GM19023 (cell line): Measurements from ENCODE around the gene EDN1.

Experiments
- ATAC-seq: cut with Tn5 transposase; IDR thresholded peaks from one replicate; pipeline ENCODE4 v1.9.1; 2021; ENCODE audit warnings: mild to moderate bottlenecking, moderate library complexity; ENCODE audit not compliant: unreplicated experiment

EDN1 gene

GRCh38 chr6:12293931-12294807 is 4.0 kb downstream of the EDN1 start:
- no peak for ATAC-seq

GRCh38 chr6:12294851-12295536 is 4.8 kb downstream of the EDN1 start:
- no peak for ATAC-seq

- no peak for ATAC-seq
Measured at GRCh38 chr6:12295558-12296254, 5.5 kb downstream of the EDN1 start.

GRCh38 chr6:12296255-12296573 is 6.1 kb downstream of the EDN1 start:
- ATAC-seq = no peak

GRCh38 chr6:12296604-12297003 is 6.4 kb downstream of the EDN1 start:
- ATAC-seq = no peak

- ATAC-seq = no peak
Measured at GRCh38 chr6:12297363-12298016, 7.3 kb downstream of the EDN1 start.

- no peak for ATAC-seq
Measured at GRCh38 chr6:12298017-12298978, 8.1 kb downstream of the EDN1 start.

- no peak for ATAC-seq
Measured at GRCh38 chr6:12298995-12299394, 8.8 kb downstream of the EDN1 start.

GRCh38 chr6:12301018-12301417 is 10.9 kb downstream of the EDN1 start:
- ATAC-seq = no peak

GRCh38 chr6:12304487-12304886 is 14.3 kb downstream of the EDN1 start:
- no peak for ATAC-seq

GRCh38 chr6:12309070-12309469 is 18.9 kb downstream of the EDN1 start:
- ATAC-seq = no peak

GRCh38 chr6:12311106-12311505 is 20.9 kb downstream of the EDN1 start:
- no peak for ATAC-seq

- no peak for ATAC-seq
Measured at GRCh38 chr6:12312736-12313135, 22.6 kb downstream of the EDN1 start.

- no peak for ATAC-seq
Measured at GRCh38 chr6:12313306-12313991, 23.3 kb downstream of the EDN1 start.

- ATAC-seq = no peak
Measured at GRCh38 chr6:12313992-12314589, 23.9 kb downstream of the EDN1 start.

GRCh38 chr6:12314751-12315150 is 24.6 kb downstream of the EDN1 start:
- ATAC-seq = no peak

GRCh38 chr6:12315292-12316081 is 25.3 kb downstream of the EDN1 start:
- no peak for ATAC-seq

GRCh38 chr6:12318749-12319148 is 28.6 kb downstream of the EDN1 start:
- ATAC-seq = no peak
